PC-3 (cell line): ENCODE results near the gene OR10G6. TPM values are rescaled to one million over a fixed set of nuclear protein-coding genes. Genes with fewer than 3 reads are reported as not detected.
"Not testable (repeated sequence)": the region's sequence is repeated elsewhere in the genome, so short reads cannot be mapped to it uniquely, and the experiment has no call there.

Experiments used
- ATAC-seq: fragments of 200-7000 bp; cut with Tn5 transposase; 2 replicates; pipeline ENCODE4 v1.9.1; 2020; ENCODE audit warnings: mild to moderate bottlenecking, moderate library complexity
- BruUV-seq: library from RNA; stranded (reverse); fragments of 400-500 nt; replicated peaks from 2 replicates; lab custom pipeline; 2021; lab: Mats Ljungman, UMichigan
- CTCF ChIA-PET: fragments of 300-600 bp; sonication (Branson Sonifier 250); formaldehyde crosslinking; loops from one replicate; lab custom pipeline; 2022; ENCODE audit warnings: antibody characterized with exemption; lab: Charles Lee
- POLR2A ChIA-PET: fragments of 300-600 bp; sonication (Branson Sonifier 250); formaldehyde crosslinking; loops from one replicate; lab custom pipeline; 2022; ENCODE audit warnings: antibody characterized with exemption; ENCODE audit not compliant: unreplicated experiment; lab: Charles Lee
- DNase-seq: peaks from one replicate; pipeline ENCODE4 v3.0.0-alpha.2; 2015
- H2AFZ ChIP-seq: fragments of 300-600 bp; sonication (generic); 2 replicates; pipeline ENCODE4 v1.6.0; 2016; ENCODE audit warnings: antibody characterized with exemption, low read length
- H3F3A ChIP-seq: fragments of 300-600 bp; sonication (generic); one replicate; pipeline ENCODE4 v1.6.0; 2017; ENCODE audit warnings: antibody characterized with exemption, low read length, control low read depth, mild to moderate bottlenecking; ENCODE audit not compliant: unreplicated experiment
- H3K27ac ChIP-seq: fragments of 300-600 bp; sonication (generic); 2 replicates; pipeline ENCODE4 v1.5.1; 2016; ENCODE audit warnings: mild to moderate bottlenecking, low read length
- H3K27me3 ChIP-seq: fragments of 300-600 bp; sonication (generic); 2 replicates; pipeline ENCODE4 v1.6.1; 2016; ENCODE audit warnings: low read length, mixed read lengths
- H3K36me3 ChIP-seq: fragments of 300-600 bp; sonication (generic); 2 replicates; pipeline ENCODE4 v1.6.1; 2016; ENCODE audit warnings: low read depth, mixed run types, low read length, mixed read lengths
- H3K4me1 ChIP-seq: fragments of 300-600 bp; sonication (generic); 2 replicates; pipeline ENCODE4 v1.5.1; 2016; ENCODE audit warnings: low read length; ENCODE audit not compliant: insufficient read depth
- H3K4me2 ChIP-seq: fragments of 300-600 bp; sonication (generic); 2 replicates; pipeline ENCODE4 v1.6.0; 2016; ENCODE audit warnings: low read length
- H3K4me3 ChIP-seq: fragments of 300-600 bp; sonication (generic); 2 replicates; pipeline ENCODE4 v1.5.1; 2016; ENCODE audit warnings: mild to moderate bottlenecking, low read length, mixed read lengths
- H3K79me2 ChIP-seq: fragments of 300-600 bp; sonication (generic); 2 replicates; pipeline ENCODE4 v1.6.1; 2017; ENCODE audit warnings: low read length, mixed read lengths
- H3K9ac ChIP-seq: fragments of 300-600 bp; sonication (generic); 2 replicates; pipeline ENCODE4 v1.6.0; 2016; ENCODE audit warnings: mild to moderate bottlenecking, low read length
- H3K9me2 ChIP-seq: fragments of 300-600 bp; sonication (generic); replicated peaks from 2 replicates; pipeline ENCODE4 v1.6.1; 2016; ENCODE audit warnings: mixed run types, low read length, mixed read lengths
- H3K9me3 ChIP-seq: fragments of 300-600 bp; sonication (generic); 2 replicates; pipeline ENCODE4 v1.6.1; 2016; ENCODE audit warnings: low read length, mixed read lengths
- H4K20me1 ChIP-seq: fragments of 300-600 bp; sonication (generic); 2 replicates; pipeline ENCODE4 v1.6.1; 2016; ENCODE audit warnings: low read length, mixed read lengths
- CTCF ChIP-seq: fragments of 300-600 bp; sonication (generic); conservative IDR thresholded peaks from 2 replicates; pipeline ENCODE4 v1.5.1; 2017; ENCODE audit warnings: antibody characterized with exemption, low read depth, mild to moderate bottlenecking, low read length
- EZH2 ChIP-seq: fragments of 300-600 bp; sonication (generic); IDR thresholded peaks from one replicate; pipeline ENCODE4 v1.6.1; 2017; ENCODE audit warnings: antibody characterized with exemption, mild to moderate bottlenecking, low read length; ENCODE audit not compliant: unreplicated experiment
- EZH2phosphoT487 ChIP-seq: fragments of 300-600 bp; sonication (generic); IDR thresholded peaks from 2 replicates; pipeline ENCODE4 v1.6.1; 2018; ENCODE audit warnings: mild to moderate bottlenecking, antibody characterized with exemption, low read length, borderline replicate concordance
- intact Hi-C: fragments of 100-400 bp; cut with micrococcal nuclease; formaldehyde crosslinking; loops from 2 replicates; pipeline ENCODE4 v1.9.0; 2023
- total RNA-seq: library from RNA; depleted of rRNA; stranded (reverse); fragments of >200 nt; gene quantifications from 2 replicates; pipeline ENCODE4 v1.2.3, GENCODE V29; 2014

OR10G6 gene
- total RNA-seq, 1 experiment from 2014 or later = not detected

- DNase-seq = no peak
- Histone ChIP-seq H3F3A (no peaks in the 10 kb centered on the region), H4K20me1 (no peaks in the 10 kb centered on the region), H3K4me2 (no peak overlapping the region), H3K4me1 (no peaks in the 10 kb centered on the region), H3K9ac (no peak overlapping the region), H3K79me2 (no peaks in the 10 kb centered on the region), H3K27me3 (peaks cover 73% of the 10 kb centered on the region), H2AFZ (no peak overlapping the region), H3K9me3 (no peaks in the 10 kb centered on the region), H3K36me3 (no peaks in the 10 kb centered on the region), H3K27ac (no peak overlapping the region), H3K4me3 (no peak overlapping the region), H3K9me2 (no peaks in the 10 kb centered on the region)
- no TSS peak for BruUV-seq
- no peak for ATAC-seq
- TF ChIP-seq EZH2phosphoT487 (no peak), CTCF (no peak), EZH2 (no peak)
- POLR2A ChIA-PET = no interaction called here
- CTCF ChIA-PET = no interaction called here
- intact Hi-C loops = no loop called here
Observed at GRCh38 chr11:124039557-124039956, 44.6 kb upstream of the OR10G6 start.

GRCh38 chr11:124036666-124037065, 41.7 kb upstream of the OR10G6 start:
- Histone ChIP-seq H3K9me2 (no peaks in the 10 kb centered on the region), H3K9ac (no peak overlapping the region), H3K9me3 (no peaks in the 10 kb centered on the region), H3K27ac (no peak overlapping the region), H4K20me1 (no peaks in the 10 kb centered on the region), H3K36me3 (no peaks in the 10 kb centered on the region), H3K27me3 (peaks cover 56% of the 10 kb centered on the region), H3F3A (no peaks in the 10 kb centered on the region), H3K4me2 (no peak overlapping the region), H3K4me1 (no peaks in the 10 kb centered on the region), H3K79me2 (no peaks in the 10 kb centered on the region), H3K4me3 (no peak overlapping the region), H2AFZ (no peak overlapping the region)
- CTCF ChIA-PET = no interaction called here
- DNase-seq (no peak), ATAC-seq (no peak)
- intact Hi-C loops = no loop called here
- POLR2A ChIA-PET = no interaction called here
- no peak for TF ChIP-seq EZH2phosphoT487
- TF ChIP-seq EZH2 = no peak
- no peak for TF ChIP-seq CTCF
- no TSS peak for BruUV-seq

GRCh38 chr11:124026498-124026897, 31.5 kb upstream of the OR10G6 start, which contains the start of gene OR10G8:
Gene OR10G8, plus strand, starts transcription at chr11:124026798. Its CDS starts 2,825 bp downstream, at chr11:124029623.
- Histone ChIP-seq H3K9ac (no peak within 1 kb of the TSS), H3K27me3 (peaks cover 29% of the 10 kb centered on the region), H3K4me2 (no peak within 1 kb of the TSS), H3K9me2 (no peaks in the 10 kb centered on the region), H3F3A (no peaks in the 10 kb centered on the region), H3K4me3 (no peak within 1 kb of the TSS), H4K20me1 (no peaks in the 10 kb centered on the region), H3K27ac (no peak within 1 kb of the TSS), H3K36me3 (no peaks in the 10 kb centered on the region), H3K4me1 (no peaks in the 10 kb centered on the region), H3K9me3 (no peaks in the 10 kb centered on the region), H3K79me2 (no peaks in the 10 kb centered on the region), H2AFZ (no peak within 1 kb of the TSS)
- ATAC-seq = no peak
- no peak for TF ChIP-seq CTCF
- no peak for TF ChIP-seq EZH2phosphoT487
- POLR2A ChIA-PET = no interaction called here
- no TSS peak for BruUV-seq
- intact Hi-C loops = no loop called here
- DNase-seq = no peak
- CTCF ChIA-PET = no interaction called here

GRCh38 chr11:124015837-124016236, 20.9 kb upstream of the OR10G6 start:
- H2AFZ ChIP-seq, H4K20me1 ChIP-seq, H3K27ac ChIP-seq, H3K9ac ChIP-seq, BruUV-seq, H3K79me2 ChIP-seq, ATAC-seq, POLR2A ChIA-PET, H3K9me2 ChIP-seq, H3K9me3 ChIP-seq, H3F3A ChIP-seq, H3K4me2 ChIP-seq, CTCF ChIA-PET, H3K36me3 ChIP-seq, DNase-seq, H3K4me1 ChIP-seq, intact Hi-C loops, H3K4me3 ChIP-seq: not testable (repeated sequence)
- H3K27me3 ChIP-seq = peaks cover 61% of the 10 kb centered on the region
